Spinal cord (tissue), 10 donors: ENCODE measurements around the gene TNFAIP2. TPM values are rescaled to one million over a fixed set of nuclear protein-coding genes. Genes with fewer than 3 reads are reported as not detected.

Source experiments
- DNase-seq, 6 donors: peaks; one replicate each; pipeline versions ENCODE4 v3.0.0 to v3.0.0-alpha.2; 2013 to 2015; ENCODE audit warnings: low spot score in 6 of 6, low read depth in 4 of 6
- H3K27ac ChIP-seq: one replicate; pipeline ENCODE4 v1.5.1; 2013; ENCODE audit warnings: low read depth, low read length, control low read depth
- H3K27me3 ChIP-seq: one replicate; pipeline ENCODE4 v1.6.1; 2013; ENCODE audit warnings: low read length; ENCODE audit not compliant: control insufficient read depth, insufficient read depth
- H3K36me3 ChIP-seq: one replicate; pipeline ENCODE4 v1.6.1; 2013; ENCODE audit warnings: low read length; ENCODE audit not compliant: control insufficient read depth, insufficient read depth
- H3K4me1 ChIP-seq: one replicate; pipeline ENCODE4 v1.6.1; 2013; ENCODE audit warnings: low read length; ENCODE audit not compliant: control insufficient read depth, insufficient read depth
- H3K4me3 ChIP-seq: one replicate; pipeline ENCODE4 v1.5.1; 2013; ENCODE audit warnings: low read depth, low read length, control low read depth
- H3K9me3 ChIP-seq: one replicate; pipeline ENCODE4 v1.6.1; 2013; ENCODE audit warnings: low read length; ENCODE audit not compliant: control insufficient read depth, insufficient read depth
- WGBS: methylation state at CpG from one replicate; pipeline ENCODE4 v1.1.5; 2013; ENCODE audit warnings: missing lambda C conversion rate; ENCODE audit not compliant: insufficient coverage; 5-methylcytosine and 5-hydroxymethylcytosine counted together
- polyA plus RNA-seq, 2 donors: library from polyadenylated mRNA; unstranded; fragments of 120-200 nt; gene quantifications; one replicate each; pipeline ENCODE4 v1.2.1, GENCODE V29; 2013; ENCODE audit not compliant: insufficient read length in 2 of 2
- total RNA-seq, 2 donors: library from RNA; depleted of rRNA in 1 of 2; stranded (reverse); fragments of 120-200 nt in 1 of 2; fragments of >200 nt in 1 of 2; gene quantifications; one replicate each; pipeline versions ENCODE4 v1.2.3 to v1.2.4, GENCODE V29; 2013 to 2014
- donor health status: healthy.

The TNFAIP2 gene
- total and polyA plus RNA-seq, 4 donors: 9.4 to 18.4 (median 12.7) TPM

GRCh38 chr14:103107455-103107854, 15.8 kb upstream of the TNFAIP2 start:
- 92% methylated on average over 23 of the region's 23 CpGs for WGBS
- Histone ChIP-seq H3K27ac (no peak overlapping the region), H3K4me3 (no peak overlapping the region), H3K36me3 (no peaks in the 10 kb centered on the region), H3K27me3 (peaks cover 32% of the 10 kb centered on the region), H3K4me1 (peaks cover 41% of the 10 kb centered on the region), H3K9me3 (no peaks in the 10 kb centered on the region)
- DNase-seq: no peak

DNA sequence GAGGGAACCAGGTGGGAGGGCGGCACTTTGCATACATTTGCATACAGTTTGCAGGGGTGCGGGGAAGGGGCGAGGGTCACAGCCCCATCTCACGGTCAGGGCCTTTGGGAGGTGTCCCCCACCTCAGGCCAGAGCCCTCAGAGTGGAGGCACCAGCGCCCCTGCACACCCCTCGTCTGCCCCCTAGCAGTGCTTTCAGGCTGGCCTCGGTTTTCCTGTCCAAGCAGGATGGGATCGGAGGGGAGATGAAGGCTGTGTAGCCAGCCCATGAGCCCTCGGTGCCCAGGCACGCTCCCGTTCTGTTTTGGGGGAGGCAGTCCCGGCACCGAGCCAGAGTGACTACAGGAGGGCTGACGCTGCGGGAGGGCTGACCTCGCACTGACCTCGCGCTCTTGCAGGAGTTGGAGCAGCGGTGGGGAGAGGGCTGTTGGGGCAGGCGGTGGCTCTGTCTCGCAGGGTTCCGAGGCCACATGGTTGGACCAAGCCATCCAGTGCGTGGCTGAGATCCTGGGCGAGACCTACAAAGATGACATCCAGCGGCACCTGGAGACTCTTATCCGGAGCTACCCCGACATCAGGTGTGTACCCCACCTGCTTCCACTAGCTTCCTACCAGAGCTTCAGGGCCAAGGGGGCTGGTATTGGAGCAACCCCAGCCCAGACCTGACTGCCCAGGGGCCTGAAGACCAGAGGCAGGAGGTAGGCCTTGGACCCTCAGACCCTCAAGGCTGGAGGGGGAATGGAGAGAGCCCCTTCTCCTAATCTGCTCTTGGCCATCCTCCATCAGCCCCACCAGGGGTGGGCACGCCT, 15.1 kb upstream of the TNFAIP2 start:
- no peak overlapping the region for H3K27ac ChIP-seq
- peaks cover 26% of the 10 kb centered on the region for H3K27me3 ChIP-seq

DNA sequence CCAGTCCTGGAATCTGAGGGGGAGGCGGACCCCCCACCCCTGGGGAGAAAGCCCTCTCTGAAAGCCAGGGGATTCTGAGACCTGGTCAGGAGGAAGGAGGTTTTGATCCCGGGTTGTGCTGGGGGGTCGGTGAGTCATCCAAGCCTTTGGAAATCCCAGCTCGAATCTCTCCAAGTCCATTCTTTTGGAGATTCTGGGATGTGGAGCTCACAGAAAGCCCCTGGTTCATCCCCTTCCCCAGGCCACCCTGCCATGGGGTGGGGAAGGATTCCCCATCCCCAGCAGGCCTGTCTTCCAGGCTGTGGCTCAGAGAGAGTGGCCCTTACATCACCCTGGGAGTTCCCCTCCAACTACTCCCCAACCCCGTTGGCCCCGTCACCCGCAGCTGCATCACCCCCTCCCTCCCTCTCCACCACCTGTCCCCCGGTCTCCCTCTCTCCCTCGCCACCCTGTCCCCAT, 14.5 kb upstream of the TNFAIP2 start:
- Histone ChIP-seq H3K27me3 (peaks cover 19% of the 10 kb centered on the region), H3K27ac (no peak overlapping the region), H3K4me1 (peaks cover 28% of the 10 kb centered on the region), H3K9me3 (no peaks in the 10 kb centered on the region), H3K4me3 (no peak overlapping the region), H3K36me3 (no peaks in the 10 kb centered on the region)
- WGBS: 63% methylated on average over 3 of the region's 9 CpGs
- no peak for DNase-seq

More for the DNA sequence above, 15.1 kb upstream of the TNFAIP2 start:
- Histone ChIP-seq H3K36me3 (no peaks in the 10 kb centered on the region), H3K9me3 (no peaks in the 10 kb centered on the region), H3K4me3 (no peak overlapping the region), H3K4me1 (peaks cover 34% of the 10 kb centered on the region)
- 69% methylated on average over 26 of the region's 28 CpGs for WGBS
- DNase-seq: no peak

DNA sequence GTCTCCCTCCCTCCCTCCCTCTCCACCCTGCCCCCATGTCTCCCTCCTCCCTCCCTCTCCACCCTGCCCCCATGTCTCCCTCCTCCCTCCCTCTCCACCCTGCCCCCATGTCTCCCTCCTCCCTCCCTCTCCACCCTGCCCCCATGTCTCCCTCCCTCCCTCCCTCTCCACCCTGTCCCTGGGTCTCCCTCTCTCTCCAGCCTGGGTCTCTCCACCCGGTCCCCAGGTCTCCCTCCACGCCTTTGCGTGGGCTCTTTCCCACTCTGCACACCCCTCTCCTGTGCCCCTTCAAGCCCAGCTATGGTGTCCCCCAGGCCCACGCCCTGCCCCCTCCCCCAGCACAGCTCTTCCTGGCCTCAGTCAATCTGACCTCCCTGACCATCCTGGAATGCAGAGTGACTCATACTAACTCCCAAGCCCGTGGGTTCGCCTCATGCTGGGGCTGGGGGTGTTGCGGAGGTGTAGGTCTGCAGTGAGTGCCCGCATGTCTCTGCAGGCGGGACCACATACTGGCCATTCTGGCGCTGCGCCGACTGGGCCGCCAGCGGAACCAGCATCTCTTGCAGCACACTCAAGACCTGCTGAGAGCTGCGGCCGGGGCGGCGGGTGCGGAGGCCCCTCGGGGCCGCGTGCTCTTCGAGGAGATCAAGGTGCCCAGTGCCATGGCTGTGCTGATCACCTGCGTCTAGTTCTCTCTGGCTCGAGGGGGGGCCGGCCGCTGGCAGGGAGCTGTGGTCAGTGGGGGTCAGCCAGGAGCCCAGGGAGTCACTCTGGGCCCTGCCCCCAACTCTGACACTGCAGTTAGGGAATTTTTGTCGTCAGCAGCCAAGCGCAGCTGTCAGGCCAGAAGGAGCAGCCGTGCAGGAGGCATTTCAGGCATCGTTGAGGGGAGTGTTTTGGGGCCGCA, 13.5 kb upstream of the TNFAIP2 start:
- DNase-seq: no peak
- peaks cover 22% of the 10 kb centered on the region for H3K4me1 ChIP-seq
- WGBS: 52% methylated on average over 32 of the region's 32 CpGs

DNA sequence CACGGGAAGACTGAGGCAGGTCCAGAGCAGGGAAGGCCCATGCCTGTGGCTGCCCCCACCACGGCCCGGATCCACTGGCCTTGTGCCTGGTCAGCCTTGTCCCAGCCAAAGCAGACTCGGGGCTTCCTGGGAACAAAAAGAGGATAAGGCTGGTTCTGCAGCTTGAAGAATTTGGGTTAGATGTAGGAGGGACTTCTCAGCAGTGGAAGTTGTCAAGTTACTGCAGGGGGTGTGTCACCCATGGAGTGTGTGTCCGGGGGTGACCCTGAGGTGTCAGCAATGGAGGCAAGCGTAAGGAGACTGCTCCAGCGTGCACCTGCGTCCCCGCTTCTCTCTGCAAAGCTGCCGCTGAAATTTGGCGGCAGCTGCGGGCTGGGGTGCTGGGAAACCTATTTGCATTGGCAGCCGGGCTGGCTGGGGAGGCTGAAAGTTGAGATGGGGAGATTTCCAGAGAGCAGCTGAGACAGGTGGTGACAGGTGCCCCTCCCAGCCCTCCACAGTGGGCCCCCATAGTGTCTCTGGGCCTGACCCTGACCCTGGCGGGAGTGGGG, 12.5 kb upstream of the TNFAIP2 start:
- DNase-seq: no peak
- H3K9me3 ChIP-seq: no peaks in the 10 kb centered on the region
- peaks cover 17% of the 10 kb centered on the region for H3K4me1 ChIP-seq
- no peaks in the 10 kb centered on the region for H3K36me3 ChIP-seq
- H3K27ac ChIP-seq: no peak overlapping the region
- H3K27me3 ChIP-seq: peaks cover 3% of the 10 kb centered on the region
- WGBS: 52% methylated on average over 9 of the region's 14 CpGs
- H3K4me3 ChIP-seq: no peak overlapping the region

More for the DNA sequence above, 13.5 kb upstream of the TNFAIP2 start:
- no peaks in the 10 kb centered on the region for H3K36me3 ChIP-seq
- H3K9me3 ChIP-seq: no peaks in the 10 kb centered on the region
- H3K27ac ChIP-seq: no peak overlapping the region
- no peak overlapping the region for H3K4me3 ChIP-seq
- H3K27me3 ChIP-seq: peaks cover 9% of the 10 kb centered on the region

DNA sequence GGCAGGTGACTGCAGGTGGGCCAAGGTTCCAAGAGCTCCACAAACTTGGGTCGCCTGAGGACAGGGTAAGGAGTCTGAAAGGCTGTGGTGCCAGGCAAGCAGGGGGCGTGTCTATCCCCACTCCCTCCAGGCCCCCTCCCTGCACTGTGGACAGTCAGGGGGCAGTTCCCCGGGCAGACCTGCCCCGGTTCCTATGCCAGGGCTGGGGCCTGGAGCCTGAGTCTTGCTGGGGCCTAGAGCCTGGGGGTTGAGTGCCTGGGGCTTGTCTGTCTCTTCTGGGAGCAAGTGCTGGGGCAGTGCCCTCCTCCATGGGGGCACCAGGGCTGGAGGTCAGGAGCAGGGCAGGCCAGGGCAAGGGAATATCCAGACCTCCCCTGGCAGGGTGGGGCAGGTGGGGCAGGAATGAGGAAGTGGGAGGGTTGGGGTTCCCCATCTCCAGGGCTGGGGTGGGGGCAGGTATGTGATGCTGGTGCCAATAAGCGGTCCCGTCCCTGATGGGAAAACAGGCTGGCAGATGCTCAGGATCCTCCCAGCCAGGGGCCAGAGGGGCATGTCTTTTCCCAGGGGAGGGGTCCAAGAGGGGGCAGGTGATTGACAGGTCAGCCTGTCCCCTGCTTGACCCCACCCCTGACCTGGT, 11.9 kb upstream of the TNFAIP2 start:
- no peaks in the 10 kb centered on the region for H3K27me3 ChIP-seq
- no peaks in the 10 kb centered on the region for H3K36me3 ChIP-seq
- no peak for DNase-seq
- H3K4me1 ChIP-seq: peaks cover 17% of the 10 kb centered on the region
- H3K27ac ChIP-seq: no peak overlapping the region
- H3K4me3 ChIP-seq: no peak overlapping the region
- no peaks in the 10 kb centered on the region for H3K9me3 ChIP-seq
- 79% methylated on average over 4 of the region's 6 CpGs for WGBS

DNA sequence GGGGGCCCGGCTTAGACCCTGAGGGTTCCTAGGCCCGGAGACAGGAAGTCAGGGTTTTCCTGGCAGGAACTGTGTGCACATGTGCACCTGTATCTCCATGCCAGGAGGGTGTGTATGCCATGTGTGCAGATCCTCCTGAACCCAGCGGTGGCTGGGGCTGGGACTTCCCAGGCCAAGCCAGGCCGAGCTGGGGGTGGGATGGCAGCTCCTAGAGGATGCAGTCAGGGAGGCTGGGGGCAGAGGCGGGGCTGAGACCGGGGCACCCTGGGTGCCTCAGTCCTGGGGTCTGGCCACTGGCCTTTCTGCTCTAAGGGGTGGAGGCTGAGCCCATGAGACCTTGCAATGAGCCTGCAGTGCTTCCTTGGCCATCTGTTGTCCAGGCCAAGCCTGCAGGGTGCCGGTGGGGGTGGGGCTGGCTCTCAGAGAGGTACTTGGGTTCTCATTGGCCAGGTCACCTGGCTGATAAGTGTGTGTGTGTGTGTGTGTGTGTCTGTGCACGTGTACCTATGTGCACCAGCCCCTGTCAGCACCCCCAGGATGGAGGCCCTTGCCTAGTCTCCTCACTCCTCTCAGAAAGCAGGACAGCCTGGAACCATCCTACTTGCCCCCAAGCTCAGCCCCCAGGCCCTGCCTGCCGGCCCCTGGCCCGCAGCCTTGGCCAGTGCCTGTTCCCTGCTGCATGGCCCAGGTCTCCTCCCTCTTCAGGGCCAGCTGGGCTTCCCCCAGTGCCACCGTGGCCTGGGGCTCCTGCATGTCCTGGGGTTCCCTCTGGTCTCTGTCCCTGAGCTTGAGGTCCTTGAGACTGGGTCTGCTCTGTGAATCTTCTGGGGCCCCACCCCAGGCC, 10.6 kb upstream of the TNFAIP2 start:
- no peaks in the 10 kb centered on the region for H3K36me3 ChIP-seq
- H3K27me3 ChIP-seq: no peaks in the 10 kb centered on the region
- peaks cover 17% of the 10 kb centered on the region for H3K4me1 ChIP-seq
- no peak overlapping the region for H3K27ac ChIP-seq
- no peaks in the 10 kb centered on the region for H3K9me3 ChIP-seq
- no peak for DNase-seq
- 71% methylated on average over 10 of the region's 11 CpGs for WGBS
- H3K4me3 ChIP-seq: no peak overlapping the region

DNA sequence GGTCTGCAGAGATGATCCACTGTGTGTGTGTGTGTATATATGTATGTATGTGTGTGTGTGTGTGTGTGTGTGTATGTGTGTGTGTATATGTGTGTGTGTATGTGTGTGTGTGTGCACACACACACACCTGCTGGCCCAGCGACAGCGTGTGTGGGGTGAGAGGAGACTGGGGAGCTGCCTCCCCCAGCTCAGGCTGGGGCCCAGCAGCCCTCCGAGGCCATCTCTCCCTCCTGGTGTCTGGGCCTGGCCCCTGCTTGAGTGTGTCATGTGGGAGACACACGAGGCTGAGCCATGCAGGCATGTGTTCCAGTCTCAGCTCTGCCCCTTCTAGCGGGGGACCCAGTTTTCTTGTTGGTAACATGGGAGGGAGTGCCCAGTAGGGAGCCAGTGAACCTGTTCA, 10.0 kb upstream of the TNFAIP2 start:
- Histone ChIP-seq H3K27ac (no peak overlapping the region), H3K27me3 (no peaks in the 10 kb centered on the region), H3K9me3 (no peaks in the 10 kb centered on the region), H3K4me3 (no peak overlapping the region), H3K36me3 (no peaks in the 10 kb centered on the region), H3K4me1 (peaks cover 21% of the 10 kb centered on the region)
- WGBS: 85% methylated on average over 5 of the region's 5 CpGs
- DNase-seq: no peak
